Body of pancreas (tissue), 4 donors: ENCODE measurements around the gene ZNF653.

Experiments
- POLR2A ChIP-seq, 3 donors: fragments of 450-650 bp; IDR thresholded peaks; one replicate each; pipeline ENCODE4 v1.6.1; 2016; ENCODE audit warnings: antibody characterized with exemption in 3 of 3, mild to moderate bottlenecking in 2 of 3
- TF ChIP-seq, protein P1 (sequence below), 7 experiments: fragments of 450-650 bp in 4 of 7; fragments of 200-600 bp in 3 of 7; sonication (generic) in 3 of 7; IDR thresholded peaks; one replicate each; pipeline ENCODE4 v1.5.1; 2016 to 2019; ENCODE audit warnings: antibody characterized with exemption in 7 of 7

DNA sequence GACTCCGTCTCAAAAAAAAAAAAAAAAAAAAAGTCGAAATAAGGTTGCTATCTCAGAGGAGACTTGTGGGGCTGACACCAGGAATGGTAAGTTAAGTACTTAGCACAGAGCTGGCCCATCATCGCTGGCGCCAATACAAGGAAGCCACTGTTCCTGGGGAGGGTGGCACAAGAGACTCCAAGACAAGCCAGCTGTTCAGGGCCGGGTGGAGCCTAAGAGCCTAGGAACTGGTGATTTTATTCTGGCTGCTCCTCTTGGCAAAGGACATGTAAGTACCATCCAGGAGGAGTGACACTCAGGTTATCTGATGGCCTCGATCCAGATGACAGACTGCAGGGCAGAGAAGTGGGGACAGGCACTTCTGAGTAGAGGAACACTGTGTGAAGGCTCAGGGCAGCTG is 49.6 kb upstream of the ZNF653 start:
- TF ChIP-seq, protein P1, sequence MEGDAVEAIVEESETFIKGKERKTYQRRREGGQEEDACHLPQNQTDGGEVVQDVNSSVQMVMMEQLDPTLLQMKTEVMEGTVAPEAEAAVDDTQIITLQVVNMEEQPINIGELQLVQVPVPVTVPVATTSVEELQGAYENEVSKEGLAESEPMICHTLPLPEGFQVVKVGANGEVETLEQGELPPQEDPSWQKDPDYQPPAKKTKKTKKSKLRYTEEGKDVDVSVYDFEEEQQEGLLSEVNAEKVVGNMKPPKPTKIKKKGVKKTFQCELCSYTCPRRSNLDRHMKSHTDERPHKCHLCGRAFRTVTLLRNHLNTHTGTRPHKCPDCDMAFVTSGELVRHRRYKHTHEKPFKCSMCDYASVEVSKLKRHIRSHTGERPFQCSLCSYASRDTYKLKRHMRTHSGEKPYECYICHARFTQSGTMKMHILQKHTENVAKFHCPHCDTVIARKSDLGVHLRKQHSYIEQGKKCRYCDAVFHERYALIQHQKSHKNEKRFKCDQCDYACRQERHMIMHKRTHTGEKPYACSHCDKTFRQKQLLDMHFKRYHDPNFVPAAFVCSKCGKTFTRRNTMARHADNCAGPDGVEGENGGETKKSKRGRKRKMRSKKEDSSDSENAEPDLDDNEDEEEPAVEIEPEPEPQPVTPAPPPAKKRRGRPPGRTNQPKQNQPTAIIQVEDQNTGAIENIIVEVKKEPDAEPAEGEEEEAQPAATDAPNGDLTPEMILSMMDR (IDR thresholded peaks at IDR 0.05) = no peak
- no peak for TF ChIP-seq POLR2A (IDR thresholded peaks at IDR 0.05)
